Left colon (tissue), 2 donors: ENCODE data around the gene ADGRF1. TPM values are rescaled to one million over a fixed set of nuclear protein-coding genes. Genes with fewer than 3 reads are reported as not detected.
"Not testable (repeated sequence)": the region's sequence is repeated elsewhere in the genome, so short reads cannot be mapped to it uniquely, and the experiment has no call there.

Experiments
- ATAC-seq: fragments of 200-7000 bp; cut with Tn5 transposase; one replicate; pipeline ENCODE4 v1.9.1; 2020; ENCODE audit warnings: mild to moderate bottlenecking, moderate library complexity
- DNase-seq, 2 donors: peaks; one replicate each; pipeline ENCODE4 v3.0.0-alpha.2; 2020
- intact Hi-C, 2 donors: fragments of 100-400 bp; cut with DNase I in 1 of 2; cut with micrococcal nuclease in 1 of 2; formaldehyde crosslinking; loops; one replicate each; pipeline versions ENCODE4 v1.11.2 to v1.14.0; 2022; cut with DNase I, micrococcal nuclease
- long read RNA-seq: library from polyadenylated mRNA; unstranded; transcript quantifications from one replicate; pipeline ENCODE4 v2.0.0, GENCODE V29; 2021
- total RNA-seq, 2 donors: library from RNA; stranded (reverse); fragmentation: NEBNext Ultra II Directional; extraction: Animal tissue kit (Norgen Biotek cat#: 25700); gene quantifications; one replicate each; pipeline ENCODE4 v1.2.1, GENCODE V29; 2021
- donor health status: DM: no; HTN: no; CAD: no.
- donor health status: DM: yes; HTN: yes; CAD: no.

Gene ADGRF1
- total RNA-seq, result 1 to 10 TPM in 1 of 2 donors, under 1 TPM in 1; 0.52 to 2.1 TPM
- long read RNA-seq, partial matches to known transcripts, result 0 of 1 reads
- long read RNA-seq, other reads (novel, unspliced or antisense), result 1 of 1 reads

DNA sequence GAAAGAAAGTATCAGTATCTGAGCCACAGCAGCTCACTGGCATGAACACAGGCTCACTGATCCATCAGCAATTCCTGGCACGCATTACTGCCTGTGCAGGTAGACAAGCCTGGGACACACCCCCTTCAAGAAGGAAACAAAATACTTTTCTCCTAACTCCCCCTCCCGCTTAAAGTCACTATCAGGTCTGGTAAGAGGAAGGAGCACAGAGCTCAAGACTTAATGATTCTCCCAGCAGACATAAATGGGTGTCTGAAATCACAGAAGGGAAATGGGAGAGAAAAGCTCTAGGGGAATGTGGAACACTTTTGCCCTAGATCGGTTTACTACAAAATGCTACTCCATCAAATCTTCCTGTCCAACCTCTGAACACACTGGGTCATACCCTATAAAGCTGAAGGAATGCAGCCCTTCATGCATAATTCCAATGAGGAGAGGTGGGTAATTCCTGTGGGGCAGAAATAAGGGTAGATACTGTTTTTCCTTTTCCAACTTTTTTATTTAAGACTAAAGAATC, at the start of gene ADGRF1:
Gene ADGRF1 (minus strand): TSS at position 58 of the 517 bp plus-strand sequence. CDS start 13,271 bp downstream, outside the sequence.
- DNase-seq, result peak; percentile 18 to 58
- intact Hi-C loops, result no loop called here
- peak; percentile 87 for ATAC-seq

DNA sequence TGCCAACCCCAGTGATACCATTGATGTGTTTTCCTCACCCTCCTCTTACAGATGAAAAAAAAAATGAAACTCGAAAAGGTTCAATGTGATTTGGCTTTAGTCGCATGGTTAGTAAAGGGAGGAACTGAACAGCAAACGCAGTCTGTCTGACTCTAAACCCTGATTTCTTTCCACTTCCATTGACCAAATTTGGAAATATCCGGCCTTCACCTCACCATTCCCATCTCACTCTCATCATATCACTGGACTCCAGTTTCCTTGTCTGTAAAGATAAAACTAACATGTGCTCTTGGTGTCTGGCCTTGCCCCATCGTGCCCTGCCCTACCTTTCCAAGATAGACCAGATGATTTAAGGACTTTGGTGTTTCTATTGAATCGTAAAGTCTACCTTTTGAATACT, 48.7 kb upstream of the ADGRF1 start:
- intact Hi-C loops, result loop anchor here in 1 of 2 donors (10.0 kb wide), 1 partner anchor 154 kb away; no protein-coding TSS in a partner anchor
- DNase-seq (no peak), ATAC-seq (peak; percentile 11)

DNA sequence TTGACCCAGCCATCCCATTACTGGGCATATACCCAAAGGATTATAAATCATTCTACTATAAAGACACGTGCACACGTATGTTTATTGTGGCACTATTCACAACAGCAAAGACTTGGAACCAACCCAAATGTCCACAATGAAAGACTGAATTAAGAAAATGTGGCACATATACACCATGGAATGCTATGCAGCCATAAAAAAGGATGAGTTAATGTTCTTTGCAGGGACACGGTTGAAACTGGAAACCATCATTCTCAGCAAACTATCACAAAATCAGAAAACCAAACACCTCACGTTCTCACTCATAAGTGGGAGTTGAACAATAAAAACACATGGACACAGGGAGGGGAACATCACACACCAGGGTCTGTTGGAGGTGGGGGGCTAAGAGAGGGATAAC, 47.3 kb upstream of the ADGRF1 start:
- DNase-seq, intact Hi-C loops, ATAC-seq: not testable (repeated sequence)

DNA sequence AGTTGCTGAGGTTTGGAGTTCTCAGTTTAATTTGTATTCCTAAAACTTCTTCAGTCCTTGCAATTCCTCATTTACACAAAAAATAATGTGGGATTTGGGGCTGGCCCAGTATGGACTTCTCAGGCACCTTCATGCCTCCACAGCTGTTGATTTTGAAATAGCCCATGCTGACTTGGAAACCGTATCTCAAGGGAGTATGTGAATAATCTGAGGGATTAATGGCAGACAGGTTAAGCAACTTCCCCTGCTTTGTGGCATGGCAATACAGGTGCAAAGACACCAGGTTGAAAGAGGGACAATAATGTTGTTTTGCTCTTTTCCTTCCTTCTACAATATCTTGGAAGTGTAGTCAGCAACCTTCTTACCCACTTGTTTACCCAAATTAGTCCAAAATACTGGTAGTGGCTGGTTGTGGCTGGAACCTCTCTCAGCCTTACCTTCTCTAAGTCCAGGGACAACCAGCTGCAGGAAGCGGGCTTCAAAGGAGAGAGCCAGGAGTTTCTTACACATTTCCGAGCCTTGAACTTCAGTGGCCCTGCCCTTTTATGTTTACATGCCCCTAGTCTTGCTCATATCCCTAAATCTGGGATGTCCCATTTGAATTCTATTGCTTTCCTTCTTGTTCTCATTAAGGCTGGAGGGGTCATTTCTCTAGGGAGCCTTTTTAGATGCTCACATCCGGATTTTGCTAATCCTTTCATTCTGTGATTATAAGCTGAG, 44.1 kb upstream of the ADGRF1 start:
- no peak for DNase-seq
- intact Hi-C loops, result no loop called here
- ATAC-seq, result no peak

DNA sequence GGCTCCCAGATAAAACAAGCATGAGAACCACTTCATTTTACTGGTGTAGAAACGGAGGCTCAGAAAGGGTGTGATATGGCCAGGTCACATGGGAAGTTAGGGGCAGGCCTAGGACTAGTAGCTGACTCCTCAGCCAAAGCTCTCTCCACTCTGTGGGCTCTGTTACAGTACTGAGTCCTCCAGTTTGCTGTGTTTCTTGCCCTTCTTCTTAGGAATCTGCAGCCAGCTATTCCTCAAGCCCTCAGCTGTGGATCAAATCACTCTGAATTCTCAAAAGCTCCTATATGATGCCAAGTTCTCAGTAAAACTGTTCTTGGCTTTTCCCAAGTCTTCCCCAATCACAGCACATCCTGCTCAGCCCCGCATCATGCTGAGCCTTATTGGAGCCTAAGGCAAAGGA, 42.5 kb upstream of the ADGRF1 start:
- intact Hi-C loops, result no loop called here
- peak; percentile 24 for ATAC-seq
- no peak for DNase-seq

DNA sequence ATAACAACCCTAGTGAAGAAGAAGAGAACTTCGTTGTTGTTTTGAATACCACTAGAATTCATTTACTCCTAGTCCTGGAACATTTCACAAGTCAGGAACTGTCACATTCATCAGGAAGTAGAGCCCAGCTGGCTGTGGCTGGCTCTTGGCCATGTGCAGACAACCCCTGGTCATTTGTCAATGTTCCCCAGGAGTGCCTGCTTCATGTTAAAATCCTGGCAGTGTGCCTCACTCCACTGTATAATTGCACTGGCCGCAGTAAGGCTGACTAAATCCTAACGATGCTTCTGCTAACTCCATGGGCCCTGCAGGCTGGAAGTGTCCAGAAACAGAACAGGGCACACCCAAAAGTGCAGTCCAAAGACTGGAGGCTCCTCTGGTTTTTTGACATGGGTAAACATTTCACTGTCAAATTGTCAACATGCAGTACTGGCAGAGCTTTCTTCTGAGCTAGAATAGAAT, 41.5 kb upstream of the ADGRF1 start:
- DNase-seq, result peak; percentile 85 to 90
- intact Hi-C loops, result no loop called here
- ATAC-seq, result peak; percentile 97

DNA sequence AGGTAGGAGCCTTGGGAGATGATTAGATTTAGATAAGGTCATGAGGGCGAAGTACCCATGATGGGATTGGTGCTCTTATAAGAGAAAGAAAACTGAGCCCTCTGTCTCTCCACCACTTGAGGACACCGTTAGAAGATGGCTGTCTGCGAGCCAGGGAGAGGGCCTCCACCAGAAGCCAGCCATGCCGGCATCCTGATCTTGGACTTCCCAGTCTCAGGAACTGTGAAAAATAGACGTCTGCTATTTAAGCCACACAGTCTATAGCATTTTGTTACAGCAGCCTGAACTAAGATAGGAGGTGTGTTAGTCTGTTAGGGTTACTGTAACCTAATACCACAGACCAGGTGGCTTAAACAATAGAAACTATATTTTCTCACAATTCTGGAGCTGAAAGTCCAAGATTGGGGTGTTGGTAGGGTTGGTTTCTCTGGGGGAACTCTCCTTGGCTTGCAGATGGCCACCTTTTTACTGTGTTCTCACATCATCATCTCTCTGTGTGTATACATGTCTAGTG, 38.0 kb upstream of the ADGRF1 start:
- no peak for DNase-seq
- intact Hi-C loops, result no loop called here
- no peak for ATAC-seq

DNA sequence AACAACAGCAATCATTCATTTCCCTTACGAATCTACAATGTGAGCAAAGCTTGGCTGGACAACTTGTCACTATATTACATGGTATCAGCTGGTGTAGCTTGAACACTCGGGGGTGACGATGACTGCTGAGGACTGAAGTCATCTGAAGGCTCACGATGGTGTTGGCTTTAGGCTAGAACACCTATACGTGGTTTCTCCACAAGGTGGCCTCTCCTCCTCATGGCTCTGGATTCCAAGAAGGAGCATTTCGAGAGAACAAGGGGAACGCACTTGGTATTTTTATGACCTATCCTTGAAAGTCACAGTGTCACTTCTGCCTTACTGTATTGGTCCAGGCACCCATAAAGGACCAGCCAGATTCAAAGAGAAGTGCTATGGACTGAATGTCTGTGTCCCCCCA, 37.5 kb upstream of the ADGRF1 start:
- intact Hi-C loops, result no loop called here
- no peak for ATAC-seq
- no peak for DNase-seq

DNA sequence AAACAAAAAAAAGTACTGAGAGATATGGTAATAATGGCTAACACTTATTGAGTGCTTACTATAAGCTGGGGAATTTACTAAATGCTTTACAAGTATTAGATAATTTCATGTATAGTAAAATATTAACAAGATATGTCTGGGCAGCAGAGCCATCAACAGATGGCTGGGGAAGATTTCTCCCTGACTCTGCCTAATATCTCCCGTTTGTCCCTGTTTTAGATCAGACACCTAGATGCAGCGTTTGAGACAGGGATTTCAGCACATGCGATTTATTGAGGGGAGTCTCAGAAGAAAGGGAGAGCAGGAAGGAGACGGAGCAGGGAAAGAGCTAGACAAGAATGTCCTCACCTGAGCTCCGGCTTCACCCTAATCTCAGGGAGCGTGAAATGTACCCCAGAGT, 36.9 kb upstream of the ADGRF1 start:
- no peak for DNase-seq
- no peak for ATAC-seq
- intact Hi-C loops, result no loop called here

DNA sequence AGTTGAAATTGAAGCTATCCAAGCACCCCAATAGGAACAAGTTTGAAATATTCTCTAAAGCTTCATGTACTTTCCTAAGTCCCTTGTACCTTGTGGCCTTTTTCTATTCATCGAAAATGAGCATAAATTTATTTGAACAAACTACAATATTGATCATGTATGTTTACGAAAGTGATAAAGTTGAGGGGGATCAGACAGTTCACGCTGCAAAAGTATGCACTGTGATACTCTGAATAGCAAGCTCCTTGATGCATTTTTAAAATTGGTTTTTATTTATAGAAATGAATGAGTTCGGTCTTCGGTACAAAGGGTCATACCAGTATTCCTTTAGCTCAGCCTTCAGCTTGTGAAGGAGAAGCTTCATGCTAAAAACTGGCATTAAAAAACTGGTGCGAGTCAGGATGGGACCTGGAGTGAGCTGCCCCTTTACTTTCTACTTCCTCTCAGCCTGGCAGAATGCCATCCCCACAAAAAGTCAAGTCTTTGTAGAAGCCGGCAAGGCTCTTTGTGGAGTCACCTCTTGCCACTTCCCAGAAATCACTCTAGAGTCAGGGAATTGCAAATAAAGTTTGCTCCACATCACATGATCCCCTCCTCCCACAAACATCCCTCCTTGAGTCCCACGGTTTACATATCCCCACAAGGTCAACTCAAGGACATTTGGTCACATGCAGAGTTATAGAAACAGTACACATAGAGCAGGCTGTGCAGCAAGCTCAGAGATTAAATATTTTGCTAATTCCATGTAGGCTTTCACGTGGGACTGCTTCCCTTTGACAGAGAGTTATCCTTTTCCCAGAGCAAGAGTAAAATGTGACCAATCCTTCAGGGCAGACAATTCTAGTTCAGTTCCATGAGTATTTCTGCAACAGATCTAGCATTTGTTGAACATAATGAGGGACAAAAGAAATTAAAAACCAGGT, 34.6 kb upstream of the ADGRF1 start:
- no peak for DNase-seq
- intact Hi-C loops, result no loop called here
- ATAC-seq, result peak; percentile 48

DNA sequence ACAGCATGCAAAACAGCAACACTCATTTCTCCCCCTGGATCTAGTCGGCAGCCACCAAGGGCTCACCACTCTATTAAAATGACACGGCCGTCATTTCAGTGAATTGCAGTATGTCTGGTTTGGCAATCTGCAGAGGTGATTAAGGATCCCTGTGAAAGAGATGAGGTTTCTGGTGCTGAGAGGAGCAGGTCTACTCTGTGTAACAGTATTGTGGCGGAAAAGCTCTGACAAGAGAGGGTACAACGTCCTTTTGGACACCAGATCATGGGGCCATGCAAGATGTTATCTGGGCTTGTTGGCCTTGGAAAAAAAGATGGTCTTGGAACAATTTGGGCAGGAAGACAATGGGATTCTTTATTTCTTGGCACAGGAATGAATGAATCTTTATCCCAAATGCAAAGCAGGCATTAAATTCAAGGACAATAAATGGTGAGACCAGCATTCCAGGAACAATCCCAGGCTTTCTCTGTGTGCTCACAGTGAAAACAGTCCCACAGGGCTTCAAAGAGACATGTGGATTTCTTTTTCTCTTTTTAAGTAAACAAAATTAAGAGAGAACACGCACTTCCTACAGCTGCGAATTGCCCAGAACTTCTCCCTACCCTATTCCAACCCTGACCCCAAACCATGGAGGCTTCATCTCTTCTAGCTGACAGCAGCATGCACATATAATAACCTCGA, 33.7 kb upstream of the ADGRF1 start:
- intact Hi-C loops, result no loop called here
- DNase-seq (no peak), ATAC-seq (no peak)

DNA sequence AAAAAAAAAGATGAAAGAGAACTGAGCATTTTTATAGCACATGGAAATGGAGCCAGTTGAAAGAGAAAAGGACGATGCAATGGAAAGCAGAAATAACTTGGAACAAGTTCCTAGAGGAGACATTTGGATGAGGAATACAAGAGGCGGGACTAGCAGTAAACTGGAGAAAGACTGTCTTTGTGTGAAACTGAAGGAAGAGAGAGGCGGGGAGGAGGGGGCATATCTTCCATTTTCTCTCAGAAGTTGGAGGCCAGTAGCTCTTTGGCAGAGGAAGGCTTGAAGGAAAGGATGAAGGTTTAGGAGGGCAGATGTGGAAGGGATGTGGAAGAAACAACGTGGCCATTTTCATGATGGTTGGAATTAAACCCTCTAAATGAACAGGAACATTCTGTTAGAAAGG, 33.0 kb upstream of the ADGRF1 start:
- intact Hi-C loops, result no loop called here
- ATAC-seq (no peak), DNase-seq (no peak)

DNA sequence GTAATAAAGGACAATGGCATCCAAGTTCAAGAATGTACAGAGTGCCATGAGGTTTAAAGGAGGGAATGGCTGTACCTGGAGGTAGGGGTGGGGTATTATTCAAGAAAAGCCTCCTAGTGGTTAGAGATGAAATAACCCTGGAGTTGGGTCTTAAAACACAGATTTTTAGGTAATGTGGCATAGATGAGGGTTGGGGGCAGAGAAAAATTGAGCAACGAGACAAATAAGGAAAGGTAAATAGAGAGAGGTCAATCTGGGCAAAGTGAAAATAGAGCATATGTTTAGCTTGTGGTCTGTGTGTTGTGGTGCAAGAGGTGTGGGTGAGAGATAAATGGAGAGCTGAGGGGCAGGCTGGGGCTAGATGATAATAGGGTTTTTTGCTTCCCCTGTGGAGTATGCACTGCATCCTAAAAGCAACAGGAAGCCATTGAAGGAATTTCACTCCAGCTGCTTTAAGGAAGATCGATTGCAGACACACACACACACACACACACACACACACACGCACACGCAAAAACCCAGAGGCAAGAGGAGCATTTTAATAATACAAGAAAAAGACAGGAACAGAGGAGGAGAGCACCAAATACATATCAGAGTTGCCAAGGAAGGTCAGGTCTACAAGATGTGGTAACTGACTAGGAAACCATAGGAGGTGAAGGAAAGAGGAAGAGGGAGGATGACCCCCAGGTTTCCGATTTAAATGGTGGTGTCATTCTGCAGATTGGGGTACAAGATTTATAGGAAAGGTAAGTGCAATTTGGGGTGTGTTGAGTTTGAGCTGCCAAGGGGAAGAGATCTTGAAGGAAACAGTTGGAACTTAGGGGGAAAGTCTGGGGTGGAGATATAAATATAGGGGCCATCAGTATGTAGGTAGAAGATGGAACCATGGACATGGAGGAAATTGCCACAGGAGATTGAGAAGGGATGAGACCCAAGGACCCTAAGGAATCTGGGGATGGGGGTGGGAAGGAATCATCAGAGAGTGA, 31.3 kb upstream of the ADGRF1 start:
- intact Hi-C loops, result no loop called here
- DNase-seq (no peak), ATAC-seq (no peak)

DNA sequence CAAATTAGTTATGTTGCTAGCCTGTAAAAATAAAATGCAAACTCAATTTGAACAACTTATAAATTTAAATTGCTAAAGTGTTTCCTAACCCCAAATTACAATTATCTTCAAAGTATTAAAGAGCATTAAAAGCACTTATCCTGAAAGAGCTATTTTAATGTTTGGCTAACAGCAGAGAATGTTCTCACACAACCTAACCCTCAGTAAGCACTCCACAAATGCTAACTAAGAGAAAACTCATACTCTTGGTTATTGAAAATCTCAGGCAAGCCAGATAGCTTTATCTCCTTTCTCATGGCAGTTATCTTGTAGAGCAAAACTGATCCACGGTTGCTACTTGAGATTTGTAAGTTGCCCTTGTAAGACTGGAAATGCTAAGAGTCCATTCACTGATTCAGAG, 30.5 kb upstream of the ADGRF1 start:
- no peak for ATAC-seq
- intact Hi-C loops, result no loop called here
- no peak for DNase-seq

DNA sequence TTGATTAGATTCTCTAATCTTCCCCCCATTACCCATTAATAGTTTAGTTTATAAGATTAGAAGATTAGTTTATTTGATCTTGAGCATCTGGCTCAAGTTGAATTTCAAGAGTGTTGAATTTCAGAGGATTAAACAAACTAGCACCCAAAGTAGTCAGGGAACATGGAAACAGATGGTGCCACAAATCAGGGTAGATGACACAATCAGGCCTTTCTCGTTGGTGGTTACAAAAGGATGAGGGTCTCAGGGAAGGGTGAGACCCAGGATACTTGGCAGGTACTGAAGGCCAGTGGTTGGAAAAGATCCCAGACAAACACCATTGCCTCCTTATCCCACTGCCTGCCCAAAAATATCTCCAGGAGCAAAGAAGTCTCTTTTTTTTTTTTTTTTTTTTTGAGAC, 29.5 kb upstream of the ADGRF1 start:
- DNase-seq (no peak), ATAC-seq (no peak)
- intact Hi-C loops, result no loop called here

DNA sequence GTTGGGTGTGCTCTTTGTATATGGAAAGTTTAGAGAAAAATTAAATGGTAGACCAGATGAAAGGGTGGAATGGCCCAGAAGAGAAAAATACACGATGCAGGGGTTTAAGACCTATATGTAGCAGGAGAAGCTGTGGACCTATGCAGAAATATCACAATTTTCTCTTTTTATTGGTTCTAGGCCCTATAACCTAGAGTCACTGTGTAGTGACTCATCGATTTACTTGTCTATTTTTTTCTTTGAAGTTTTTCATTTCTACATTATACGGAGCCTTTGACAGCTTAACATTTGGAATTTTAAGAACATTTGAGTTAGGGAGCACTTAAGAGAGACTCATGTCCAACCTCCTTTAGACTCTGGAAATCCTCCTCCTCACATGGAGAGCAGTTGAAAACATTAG, 28.3 kb upstream of the ADGRF1 start:
- no peak for DNase-seq
- ATAC-seq, result no peak
- intact Hi-C loops, result no loop called here

DNA sequence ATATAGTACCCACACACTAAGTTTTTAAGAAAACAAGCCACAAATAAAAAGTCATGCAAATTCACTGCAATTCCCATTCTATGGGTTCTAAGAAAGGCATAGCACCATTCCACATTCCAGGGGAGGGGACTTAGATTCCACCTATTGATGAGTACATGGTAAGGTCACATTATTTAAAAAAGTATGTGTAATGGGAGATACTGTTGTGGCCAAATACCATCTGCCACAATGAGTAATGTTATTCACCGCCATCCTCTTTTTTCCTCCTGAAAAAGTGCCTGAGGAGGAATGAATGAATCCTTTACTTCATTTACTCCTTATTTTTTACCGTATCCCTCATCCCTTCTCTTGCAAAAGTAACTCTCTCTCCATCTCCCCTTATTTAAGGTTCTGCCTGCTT, 27.0 kb upstream of the ADGRF1 start:
- no peak for ATAC-seq
- no peak for DNase-seq
- intact Hi-C loops, result no loop called here

DNA sequence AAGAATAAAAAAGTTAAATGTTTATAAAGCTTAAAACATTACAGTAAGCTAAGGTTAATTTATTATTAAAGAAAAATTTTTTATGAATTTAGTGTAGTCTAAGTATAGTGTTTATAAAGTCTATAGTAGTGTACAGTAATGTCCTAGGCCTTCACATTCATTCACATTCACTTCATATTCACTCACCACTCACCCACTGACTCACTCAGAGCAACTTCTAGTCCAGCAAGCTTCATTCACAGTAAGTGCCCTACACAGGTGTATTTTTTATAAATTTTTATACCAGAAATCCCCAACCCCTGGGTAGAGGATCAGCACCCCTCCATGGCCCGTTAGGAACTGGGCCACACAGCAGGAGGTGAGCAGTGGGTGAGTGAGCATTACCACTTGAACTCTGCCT, 24.3 kb upstream of the ADGRF1 start:
- intact Hi-C loops, result no loop called here

More for the DNA sequence above, 24.3 kb upstream of the ADGRF1 start:
- DNase-seq, result no peak
- no peak for ATAC-seq
